Activated CD8-positive, alpha-beta memory T cell treated with anti-CD3 and anti-CD28 coated beads, Interleukin-2, amount 50 U/mL, for 1 hour (primary cell): ENCODE data around the gene SIPA1L2.
A peak's percentile ranks its signal among the peaks of the same experiment; 100 is the strongest.

Experiments used
- DNase-seq: peaks from one replicate; pipeline ENCODE4 v3.0.0-alpha.2; 2020; ENCODE audit errors: extremely low read depth

The SIPA1L2 gene, protein sequence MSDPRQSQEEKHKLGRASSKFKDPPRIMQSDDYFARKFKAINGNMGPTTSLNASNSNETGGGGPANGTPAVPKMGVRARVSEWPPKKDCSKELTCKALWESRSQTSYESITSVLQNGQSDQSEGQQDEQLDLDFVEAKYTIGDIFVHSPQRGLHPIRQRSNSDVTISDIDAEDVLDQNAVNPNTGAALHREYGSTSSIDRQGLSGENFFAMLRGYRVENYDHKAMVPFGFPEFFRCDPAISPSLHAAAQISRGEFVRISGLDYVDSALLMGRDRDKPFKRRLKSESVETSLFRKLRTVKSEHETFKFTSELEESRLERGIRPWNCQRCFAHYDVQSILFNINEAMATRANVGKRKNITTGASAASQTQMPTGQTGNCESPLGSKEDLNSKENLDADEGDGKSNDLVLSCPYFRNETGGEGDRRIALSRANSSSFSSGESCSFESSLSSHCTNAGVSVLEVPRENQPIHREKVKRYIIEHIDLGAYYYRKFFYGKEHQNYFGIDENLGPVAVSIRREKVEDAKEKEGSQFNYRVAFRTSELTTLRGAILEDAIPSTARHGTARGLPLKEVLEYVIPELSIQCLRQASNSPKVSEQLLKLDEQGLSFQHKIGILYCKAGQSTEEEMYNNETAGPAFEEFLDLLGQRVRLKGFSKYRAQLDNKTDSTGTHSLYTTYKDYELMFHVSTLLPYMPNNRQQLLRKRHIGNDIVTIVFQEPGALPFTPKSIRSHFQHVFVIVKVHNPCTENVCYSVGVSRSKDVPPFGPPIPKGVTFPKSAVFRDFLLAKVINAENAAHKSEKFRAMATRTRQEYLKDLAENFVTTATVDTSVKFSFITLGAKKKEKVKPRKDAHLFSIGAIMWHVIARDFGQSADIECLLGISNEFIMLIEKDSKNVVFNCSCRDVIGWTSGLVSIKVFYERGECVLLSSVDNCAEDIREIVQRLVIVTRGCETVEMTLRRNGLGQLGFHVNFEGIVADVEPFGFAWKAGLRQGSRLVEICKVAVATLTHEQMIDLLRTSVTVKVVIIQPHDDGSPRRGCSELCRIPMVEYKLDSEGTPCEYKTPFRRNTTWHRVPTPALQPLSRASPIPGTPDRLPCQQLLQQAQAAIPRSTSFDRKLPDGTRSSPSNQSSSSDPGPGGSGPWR (N-terminal part only)

DNA sequence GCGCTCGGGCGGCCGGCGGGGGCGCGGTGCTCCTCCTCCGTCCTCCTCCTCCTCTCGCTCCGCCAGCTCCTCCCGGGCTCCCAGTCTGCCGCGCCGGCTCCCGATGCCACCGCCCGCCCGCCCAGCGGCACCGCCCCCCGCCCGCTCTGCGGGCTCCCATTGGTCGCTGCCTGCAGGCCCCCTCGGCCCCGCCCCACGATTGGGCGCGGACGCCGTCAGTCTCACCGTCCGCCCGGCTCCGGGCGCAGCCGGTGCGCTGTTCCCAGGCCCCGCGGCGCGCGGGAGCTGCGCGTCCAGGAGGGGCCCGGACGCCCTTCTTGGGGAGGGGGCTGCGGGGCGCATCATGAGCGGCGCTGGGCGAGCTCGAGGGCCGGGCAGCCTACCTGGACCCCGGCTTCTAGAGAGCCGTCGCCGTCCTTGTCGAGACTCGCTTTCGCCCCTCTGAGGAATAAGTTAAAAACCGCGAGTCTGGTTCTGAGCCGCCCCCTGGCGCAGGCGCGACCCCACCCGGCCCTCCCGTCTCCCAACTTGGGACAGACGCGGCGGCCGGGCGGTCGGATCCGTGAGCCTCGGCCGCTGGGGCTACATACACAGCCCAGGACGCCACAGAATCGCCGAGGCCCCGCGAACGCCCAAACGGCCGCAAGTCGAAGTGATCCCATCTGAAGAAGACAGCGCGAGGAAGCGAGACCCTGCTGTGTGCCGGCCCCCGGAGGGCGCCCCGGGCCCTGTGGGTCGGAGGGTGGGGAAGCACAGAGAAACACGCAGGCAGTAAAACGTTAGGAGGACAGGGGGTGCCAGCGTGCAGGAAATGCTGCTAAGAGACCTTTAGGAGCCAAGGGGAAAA lies at the start of gene SIPA1L2:
SIPA1L2 (minus strand) TSS at position 87 of the 847 bp plus-strand sequence. CDS start 114,794 bp downstream, outside the sequence.
- DNase-seq: peak; percentile 47

DNA sequence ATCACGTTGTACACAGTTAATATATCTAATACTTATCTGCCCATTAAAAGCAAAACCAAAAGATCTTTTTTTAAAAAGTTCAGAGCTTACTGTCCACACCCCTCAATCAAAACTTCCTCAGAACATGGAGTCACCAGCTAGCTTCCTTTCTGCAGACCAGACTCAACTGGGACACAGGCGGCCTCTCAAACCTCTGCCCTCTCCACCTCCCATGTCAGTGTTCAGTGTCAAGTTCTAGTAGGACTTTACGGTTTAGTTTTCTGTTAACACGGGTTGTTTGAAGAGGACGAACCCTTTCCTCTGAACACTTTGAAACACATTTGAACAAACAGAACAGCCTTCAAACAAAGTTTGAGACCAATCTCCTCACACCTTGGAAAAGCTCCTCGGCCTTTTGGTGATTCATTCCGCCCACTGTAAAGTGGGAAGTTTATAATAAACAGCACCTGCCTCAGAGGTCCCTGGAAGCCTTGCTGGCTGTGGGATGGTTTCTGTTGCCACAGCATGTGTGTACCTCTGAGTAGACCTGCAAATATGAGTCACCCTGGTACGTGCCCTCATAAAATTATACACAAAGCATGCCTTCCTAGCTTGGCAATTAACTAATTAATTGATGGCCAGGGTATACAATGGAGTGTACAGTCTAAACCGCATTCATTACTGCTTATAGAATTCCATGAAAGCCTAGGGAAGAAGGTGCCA lies 48.4 kb upstream of the SIPA1L2 start:
- no peak for DNase-seq

DNA sequence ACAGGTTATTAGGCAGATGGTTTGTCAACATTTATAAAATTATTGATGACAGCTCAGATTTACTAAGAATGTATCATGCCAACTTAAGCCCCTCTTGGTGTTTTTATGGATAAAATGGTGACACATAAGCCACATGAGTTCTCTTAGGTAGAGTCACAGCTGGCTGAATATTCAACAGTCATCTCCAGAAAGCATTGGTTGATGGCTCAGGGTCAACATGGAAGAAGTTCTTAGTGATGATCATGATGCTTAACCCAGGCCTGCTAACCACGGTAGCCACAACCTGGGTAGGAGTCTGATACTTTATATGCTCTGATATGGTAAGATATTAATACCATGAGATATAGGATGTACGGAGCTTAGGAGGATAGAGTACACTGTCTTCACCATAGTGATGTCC lies 46.4 kb upstream of the SIPA1L2 start:
- no peak for DNase-seq

DNA sequence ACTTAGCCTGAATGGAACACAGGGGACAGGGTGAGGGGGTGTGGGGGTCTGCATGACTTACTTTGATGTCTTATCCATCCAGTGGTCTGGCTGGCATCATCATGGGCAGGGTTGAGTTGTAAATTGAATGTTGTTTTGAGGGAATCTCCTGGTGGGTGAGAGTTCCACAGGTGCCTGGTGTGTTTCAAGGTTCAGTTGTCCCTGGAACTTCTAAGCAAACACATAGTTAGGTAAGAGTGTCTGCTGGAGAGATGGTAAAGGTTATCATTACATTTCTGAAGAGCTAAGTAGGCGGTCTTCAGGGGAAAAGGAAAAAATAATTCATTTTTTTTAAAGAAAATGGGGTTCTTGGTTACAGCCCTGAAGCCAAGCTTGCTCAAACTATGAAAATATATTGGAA lies 46.0 kb upstream of the SIPA1L2 start:
- DNase-seq: no peak

DNA sequence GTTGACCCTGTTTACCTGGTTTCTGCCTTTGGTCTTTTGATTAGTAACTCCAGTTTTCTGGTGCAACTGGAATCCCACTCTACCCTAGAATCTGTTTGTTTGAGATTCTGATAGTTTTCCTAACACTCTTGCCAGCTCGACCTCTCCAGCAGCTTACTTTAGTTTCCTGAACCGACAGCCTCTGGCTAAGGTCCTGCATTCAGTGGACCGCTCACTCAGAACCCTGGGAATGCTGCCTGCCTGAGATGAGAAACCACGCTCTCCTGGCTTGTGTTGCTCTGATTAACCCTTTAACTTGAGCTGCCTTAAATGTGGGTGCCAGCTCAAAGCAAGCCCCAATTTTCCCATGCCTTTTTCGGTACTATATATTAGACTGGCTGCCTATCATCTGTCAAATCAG lies 45.3 kb upstream of the SIPA1L2 start:
- DNase-seq: no peak

DNA sequence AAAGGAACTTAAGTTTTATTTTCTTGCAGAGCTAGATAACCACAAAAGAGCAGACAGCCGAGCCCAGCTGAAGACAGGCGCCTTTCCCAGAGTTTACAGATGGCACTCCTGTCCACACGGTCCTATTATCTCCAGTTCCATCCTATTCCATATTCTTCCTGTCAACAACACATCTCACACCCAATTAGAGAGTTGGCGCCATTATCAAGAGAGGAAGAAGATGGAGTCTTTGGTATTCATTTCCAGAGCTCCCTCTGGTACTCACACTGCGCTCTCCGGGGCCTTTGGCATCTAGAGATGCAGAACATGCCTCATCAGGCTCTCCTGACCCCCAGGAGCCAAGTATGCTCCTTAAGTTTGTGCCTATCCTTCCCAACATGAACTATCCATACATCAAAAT lies 43.3 kb upstream of the SIPA1L2 start:
- no peak for DNase-seq

DNA sequence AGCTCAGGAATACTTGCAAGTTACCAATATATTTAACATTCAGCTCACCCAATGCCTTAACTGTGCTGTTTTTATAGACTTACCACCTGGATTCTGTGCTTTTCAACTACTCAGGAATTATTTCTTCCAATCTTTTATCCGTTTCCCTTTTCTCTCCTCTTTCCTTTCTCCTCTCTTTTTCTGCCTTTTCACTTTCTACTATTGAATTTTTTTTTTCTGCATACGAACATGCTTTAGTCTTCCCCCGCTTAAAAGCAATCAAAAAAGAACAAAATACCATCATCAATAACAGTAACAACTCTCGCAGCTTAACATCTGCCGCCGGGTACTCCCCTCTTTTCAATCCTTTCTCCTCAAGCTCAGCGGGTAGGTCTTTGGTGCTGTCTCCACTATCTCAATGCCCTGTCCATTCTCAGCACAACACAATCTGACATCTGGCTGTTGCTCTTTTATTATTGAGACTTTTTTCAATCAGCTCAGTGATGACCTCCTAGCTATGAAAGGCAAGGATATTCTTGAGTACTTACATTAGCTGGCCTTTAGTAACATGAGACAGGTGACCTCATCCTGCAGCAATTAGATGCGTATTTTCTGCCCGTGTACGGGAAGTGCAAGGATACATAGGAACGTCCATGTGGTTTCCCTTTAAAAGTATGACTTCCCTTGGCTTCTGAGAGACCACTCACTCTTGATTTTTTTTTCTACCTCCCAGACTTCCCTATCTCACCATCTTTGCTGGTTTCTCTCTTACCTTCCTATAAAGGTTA lies 40.2 kb upstream of the SIPA1L2 start:
- no peak for DNase-seq

DNA sequence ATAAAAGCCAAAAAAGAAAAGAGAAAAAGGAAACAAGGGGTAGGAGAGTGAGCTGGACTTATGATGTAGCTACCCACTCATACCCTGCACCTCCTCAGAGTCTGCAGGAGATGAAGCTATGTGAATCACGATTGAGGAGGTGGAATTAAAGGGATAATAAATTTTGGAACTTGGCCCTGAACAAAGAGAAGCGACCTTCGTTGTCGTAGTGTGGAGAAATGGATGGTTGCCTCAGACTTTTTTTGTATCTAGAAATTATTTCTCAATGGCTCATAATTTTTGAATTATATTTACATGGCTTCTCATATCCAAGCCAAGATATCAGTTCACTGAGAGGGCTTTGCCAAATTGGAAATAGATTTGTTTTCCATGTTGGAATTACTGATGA lies 37.8 kb upstream of the SIPA1L2 start:
- DNase-seq: no peak

DNA sequence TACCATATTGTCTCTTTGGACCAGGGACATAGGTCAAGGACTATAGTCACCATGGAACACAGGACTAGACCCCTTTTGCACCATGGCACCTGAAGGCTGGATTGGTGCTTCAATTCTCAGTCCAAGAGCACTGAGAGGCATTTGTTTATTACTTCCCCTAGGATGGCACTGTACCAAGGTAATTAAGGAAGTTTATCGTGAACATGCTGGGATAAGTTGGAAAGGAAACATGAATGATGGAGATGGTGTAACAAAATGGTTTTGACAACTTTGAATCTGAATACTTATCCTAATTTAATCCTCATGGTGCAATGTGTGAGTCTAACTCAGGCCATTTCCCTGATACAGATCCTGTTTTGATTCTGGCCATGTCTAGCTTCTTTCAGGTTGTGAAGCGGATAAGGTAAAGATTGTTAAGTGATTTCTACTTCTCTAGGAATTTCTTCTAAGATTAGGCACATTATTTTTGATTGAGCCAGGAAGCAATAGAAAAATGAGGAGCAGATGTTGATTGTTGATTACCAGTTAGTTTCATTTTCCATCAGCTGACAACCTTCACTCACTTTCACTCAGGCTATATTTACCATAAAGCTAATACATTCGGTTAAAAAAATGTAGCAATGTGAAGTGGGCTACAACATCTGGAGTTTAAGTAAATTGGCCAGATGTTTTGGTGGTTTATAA lies 37.3 kb upstream of the SIPA1L2 start:
- DNase-seq: no peak

DNA sequence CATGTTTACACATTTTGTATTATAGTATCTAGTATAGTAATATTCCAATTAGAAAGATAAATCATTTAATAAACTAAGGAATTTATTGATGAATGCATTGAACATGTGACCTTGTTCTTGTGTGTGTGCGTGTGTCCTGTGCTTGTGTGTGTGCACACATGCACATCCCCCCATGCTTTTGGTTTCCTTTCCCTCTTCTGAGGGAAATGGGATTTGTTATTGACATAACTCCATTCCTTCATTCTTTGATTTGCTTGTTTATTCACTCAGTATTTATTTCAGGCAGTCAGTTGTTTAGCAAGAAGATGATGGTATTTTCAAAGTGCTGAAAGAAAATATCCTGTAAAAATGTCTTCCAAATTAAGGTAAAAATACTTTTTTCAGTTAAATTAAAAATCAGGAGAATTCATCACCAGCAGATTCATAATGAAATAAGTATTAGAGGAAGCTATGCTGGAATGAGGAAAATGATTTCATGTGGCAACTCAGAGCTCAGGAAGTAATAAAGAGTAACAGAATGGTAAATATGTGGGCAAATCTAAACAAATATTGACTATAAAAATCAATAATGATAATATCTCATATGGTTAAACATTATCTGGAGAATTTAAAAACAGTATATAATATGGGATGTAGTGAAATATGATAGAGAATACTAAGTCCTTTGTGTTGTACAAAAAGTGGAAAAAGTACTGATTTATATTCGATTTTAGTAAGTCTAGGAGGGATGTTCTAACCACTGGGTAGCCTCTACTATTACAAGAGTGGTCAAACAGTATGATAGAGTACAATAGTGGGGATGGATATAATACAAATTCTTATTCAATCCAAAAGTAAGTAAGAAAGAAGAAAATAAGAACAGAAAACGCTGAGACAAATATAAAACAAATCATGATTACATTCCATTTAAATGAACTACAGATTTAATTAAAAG lies 35.2 kb upstream of the SIPA1L2 start:
- no peak for DNase-seq

DNA sequence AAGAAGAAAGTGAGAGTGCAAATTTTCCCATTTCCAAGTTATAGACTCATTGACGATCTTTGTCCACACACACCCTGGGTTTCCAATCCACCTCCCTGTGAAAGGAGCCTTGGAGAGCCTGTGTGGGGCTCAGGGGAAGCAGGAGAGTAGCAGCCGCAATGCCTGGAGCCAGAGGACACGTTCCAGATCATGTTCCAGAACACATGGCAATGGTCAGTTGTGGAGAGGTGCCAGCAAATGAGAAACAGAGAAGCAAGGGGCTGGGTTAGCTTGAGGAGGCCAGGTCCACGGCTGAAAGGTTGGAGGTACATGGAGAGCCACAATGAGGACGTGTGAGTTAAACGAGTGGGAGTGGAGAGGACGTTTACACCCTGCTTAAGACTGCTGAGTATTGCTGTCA lies 33.0 kb upstream of the SIPA1L2 start:
- DNase-seq: no peak

DNA sequence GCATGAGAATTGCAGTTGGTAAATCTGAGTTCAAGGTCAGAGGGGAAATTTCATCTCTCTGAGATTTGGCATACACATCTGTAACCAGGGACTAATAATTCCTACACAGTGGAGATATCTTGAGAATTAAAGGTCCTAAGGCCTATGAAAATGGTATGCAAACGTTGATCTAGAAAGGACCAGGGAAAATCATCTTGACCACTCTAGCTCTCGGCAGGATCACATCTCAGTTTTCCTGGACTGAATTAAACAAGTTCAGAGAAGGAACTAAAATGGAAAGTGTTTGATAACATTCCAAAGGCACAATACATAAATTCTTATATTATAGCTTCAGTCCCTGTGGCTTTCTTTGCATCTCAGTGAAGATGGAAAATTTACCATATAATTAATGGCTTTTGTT lies 28.5 kb upstream of the SIPA1L2 start:
- no peak for DNase-seq

DNA sequence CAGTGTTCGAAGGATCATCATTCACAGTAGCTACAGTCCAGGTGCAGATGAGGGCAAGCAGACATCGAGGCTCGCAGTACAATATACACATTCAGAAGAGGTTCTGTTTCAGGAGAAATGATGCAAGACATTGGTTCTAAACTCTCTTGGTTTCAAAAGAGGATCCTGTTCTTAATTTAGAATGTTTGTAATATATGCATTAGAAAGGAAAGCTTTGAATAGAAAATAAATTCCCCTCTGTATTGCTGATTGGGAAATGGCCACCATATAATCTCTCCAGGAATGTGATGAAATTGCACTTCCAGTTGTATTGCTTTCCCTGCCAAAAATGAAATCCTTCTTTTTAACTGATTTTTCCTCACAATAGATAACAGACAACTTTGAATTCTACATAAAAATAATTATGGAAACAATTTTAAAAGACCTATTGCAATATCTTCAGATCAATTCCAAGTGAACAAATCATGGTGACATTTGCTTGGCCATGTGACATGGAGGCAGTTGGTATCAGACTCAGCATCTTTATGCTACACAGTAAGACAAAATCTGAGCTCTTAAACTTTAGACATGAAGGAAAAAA lies 27.6 kb upstream of the SIPA1L2 start:
- no peak for DNase-seq

DNA sequence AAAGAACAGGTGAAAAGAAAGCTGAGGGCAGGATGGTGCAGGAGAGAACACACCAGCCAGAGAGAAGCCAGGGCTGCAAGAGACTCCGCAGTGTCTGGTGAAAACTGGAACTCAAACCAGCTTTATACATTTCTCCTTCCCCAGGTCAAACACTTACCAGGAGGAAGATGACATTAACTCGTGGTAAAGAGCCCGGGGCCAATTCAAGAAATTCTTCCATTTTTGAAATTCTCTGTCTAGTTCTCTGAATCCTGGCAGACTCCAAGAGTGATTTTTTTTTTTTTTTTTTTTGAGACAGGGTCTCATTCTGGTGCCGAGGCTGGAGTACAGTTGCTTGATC lies 25.8 kb upstream of the SIPA1L2 start:
- no peak for DNase-seq

DNA sequence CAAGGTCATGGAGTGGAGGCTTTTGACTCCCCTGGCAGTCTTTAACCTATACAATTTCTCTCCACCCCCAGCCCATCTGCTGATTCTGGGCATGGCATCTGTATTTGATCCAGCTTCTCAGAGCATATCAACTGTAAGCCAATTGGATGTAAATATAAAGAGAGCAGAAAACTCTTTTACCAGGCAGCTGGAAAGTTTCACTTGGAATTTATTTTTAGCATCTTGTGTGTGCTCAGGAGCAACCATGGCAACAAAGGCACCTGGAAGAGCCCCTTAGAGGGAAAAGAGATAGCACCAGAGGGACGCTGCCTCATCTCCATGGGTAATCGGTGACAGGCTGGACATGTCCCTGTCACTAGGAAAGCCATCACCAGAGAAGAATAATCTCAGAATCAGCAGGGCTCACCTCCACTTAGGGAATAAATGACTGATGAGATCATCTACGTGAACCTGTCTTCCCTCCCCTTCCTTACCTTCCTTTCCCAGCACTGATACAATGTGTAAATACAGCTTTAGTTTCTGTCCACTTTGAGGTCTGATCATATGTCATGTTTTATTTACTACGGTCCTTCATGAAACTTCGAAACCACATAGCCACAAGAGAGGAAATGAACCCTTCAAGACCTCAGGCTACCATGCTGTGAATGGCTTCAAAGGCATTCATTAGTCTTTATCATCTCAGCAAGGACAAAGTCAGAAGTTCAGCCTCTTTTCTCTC lies 25.3 kb upstream of the SIPA1L2 start:
- DNase-seq: no peak

DNA sequence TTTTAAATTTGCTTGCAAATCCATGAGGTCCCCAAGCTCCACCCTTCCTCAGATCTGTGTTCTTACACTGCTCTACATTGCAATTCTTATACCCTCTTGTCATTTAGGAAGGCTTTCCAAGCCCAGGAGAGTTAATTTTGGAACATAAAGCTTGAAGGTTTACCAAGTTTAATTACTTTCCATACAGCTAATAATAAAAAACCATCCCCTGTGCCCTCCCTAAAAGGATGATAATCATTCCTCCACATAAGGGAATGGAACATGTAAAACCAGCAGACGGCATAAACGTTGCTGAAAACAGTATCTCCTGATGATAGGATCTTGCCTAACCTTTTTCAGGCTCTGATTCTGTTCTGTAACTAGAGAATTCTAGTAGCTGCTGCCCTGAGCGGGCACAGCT lies 23.9 kb upstream of the SIPA1L2 start:
- no peak for DNase-seq

DNA sequence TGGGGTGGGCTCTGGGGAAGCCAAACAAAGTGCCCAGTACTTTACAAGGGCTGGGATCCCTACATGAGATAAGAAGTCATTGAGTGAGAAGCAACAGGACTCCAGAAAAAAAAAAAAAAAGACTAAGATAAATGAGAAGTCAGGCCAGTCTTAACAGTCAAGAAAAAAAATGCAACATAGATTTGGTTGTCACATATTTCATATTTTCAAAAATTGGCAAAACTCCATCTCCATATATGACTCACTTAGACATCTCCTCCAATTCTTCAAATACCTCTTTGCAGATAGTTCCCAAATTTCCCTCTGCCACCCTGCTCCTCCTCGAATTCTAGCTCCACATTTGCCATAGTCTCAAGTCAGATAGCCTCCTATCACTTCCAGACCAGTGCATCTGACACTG lies 20.9 kb upstream of the SIPA1L2 start:
- no peak for DNase-seq

DNA sequence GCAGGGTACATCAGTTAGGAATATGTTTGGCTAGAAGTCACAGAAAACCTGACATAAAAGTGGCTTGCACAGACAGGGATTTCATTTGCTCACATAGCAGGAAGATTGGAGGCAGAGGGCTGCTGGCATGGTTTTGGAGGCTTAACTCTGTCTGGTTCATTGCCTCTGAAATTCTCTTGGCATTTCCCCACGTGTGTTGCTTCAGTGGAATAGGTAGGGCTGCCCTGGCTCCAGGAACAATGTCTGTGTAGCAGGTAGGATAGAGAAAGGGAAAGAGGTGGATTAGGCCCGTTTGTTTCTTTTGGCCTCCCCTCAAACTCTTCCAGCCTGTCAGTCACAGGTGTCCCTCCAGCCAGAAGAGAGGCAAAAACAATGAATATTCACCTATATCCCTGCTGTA lies 20.5 kb upstream of the SIPA1L2 start:
- no peak for DNase-seq
